GM21576 (cell line): Measurements from ENCODE around the gene PTCSC3.

Experiments
- ATAC-seq: cut with Tn5 transposase; IDR thresholded peaks from one replicate; pipeline ENCODE4 v1.9.1; 2021; ENCODE audit warnings: mild to moderate bottlenecking, moderate library complexity; ENCODE audit not compliant: unreplicated experiment

PTCSC3 gene

GRCh38 chr14:36086629-36087395 lies 89.7 kb downstream of the PTCSC3 start:
- ATAC-seq = no peak

- ATAC-seq = no peak
Observed at GRCh38 chr14:36085861-36086260, 90.7 kb downstream of the PTCSC3 start.
